HG03175 (cell line): ENCODE results near the gene TMEM30A.

ENCODE experiments used
- ATAC-seq: cut with Tn5 transposase; IDR thresholded peaks from one replicate; pipeline ENCODE4 v1.9.1; 2021; ENCODE audit warnings: mild to moderate bottlenecking, moderate library complexity; ENCODE audit not compliant: unreplicated experiment

The TMEM30A gene

GRCh38 chr6:75292555-75292954 lies 8.0 kb upstream of the TMEM30A start:
- ATAC-seq = no peak

- ATAC-seq = no peak
Measured at GRCh38 chr6:75291744-75292143, 7.2 kb upstream of the TMEM30A start.

GRCh38 chr6:75291331-75291730 lies 6.7 kb upstream of the TMEM30A start:
- no peak for ATAC-seq

- no peak for ATAC-seq
Measured at GRCh38 chr6:75290136-75290945, 5.7 kb upstream of the TMEM30A start.

GRCh38 chr6:75288023-75288422 lies 3.4 kb upstream of the TMEM30A start:
- no peak for ATAC-seq

DNA sequence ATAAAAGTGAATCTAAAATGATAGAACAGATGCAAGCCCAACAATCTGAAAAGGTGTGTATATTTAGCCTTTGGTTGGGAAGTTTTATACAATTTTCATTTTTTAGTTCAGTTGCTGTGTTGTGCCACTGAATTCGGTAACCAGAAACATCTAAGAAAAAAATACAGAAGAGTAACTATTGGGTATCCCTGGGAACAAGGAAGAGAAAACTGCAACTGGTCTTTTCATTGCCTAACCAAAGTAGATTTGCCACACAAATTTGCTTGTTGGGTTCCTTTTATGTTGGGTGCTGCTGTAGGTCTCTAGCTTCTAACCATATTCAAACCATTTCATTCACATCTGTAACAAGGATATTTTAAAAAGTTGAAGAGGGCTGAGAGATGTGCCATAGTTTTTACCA lies 2.8 kb upstream of the TMEM30A start:
- no peak for ATAC-seq

GRCh38 chr6:75286955-75287354 lies 2.4 kb upstream of the TMEM30A start:
- ATAC-seq = no peak

DNA sequence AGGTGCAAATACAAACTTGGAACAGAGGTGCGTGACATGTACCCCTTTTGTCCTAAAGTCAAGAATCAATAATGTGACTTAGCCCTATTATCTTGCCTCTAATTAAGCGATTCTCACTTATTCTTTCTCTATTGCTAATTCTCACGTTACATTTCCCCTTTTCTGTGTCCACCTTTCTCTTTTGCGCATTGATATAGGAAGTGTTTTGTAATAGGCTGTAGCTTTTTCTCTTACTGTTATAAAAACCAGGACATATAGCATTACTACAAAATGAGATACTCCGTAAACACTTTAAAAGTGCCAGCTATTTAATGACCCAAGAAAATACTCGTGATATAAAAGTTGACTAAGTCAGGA lies 669 bp upstream of the TMEM30A start:
- peak; percentile 18 for ATAC-seq

DNA sequence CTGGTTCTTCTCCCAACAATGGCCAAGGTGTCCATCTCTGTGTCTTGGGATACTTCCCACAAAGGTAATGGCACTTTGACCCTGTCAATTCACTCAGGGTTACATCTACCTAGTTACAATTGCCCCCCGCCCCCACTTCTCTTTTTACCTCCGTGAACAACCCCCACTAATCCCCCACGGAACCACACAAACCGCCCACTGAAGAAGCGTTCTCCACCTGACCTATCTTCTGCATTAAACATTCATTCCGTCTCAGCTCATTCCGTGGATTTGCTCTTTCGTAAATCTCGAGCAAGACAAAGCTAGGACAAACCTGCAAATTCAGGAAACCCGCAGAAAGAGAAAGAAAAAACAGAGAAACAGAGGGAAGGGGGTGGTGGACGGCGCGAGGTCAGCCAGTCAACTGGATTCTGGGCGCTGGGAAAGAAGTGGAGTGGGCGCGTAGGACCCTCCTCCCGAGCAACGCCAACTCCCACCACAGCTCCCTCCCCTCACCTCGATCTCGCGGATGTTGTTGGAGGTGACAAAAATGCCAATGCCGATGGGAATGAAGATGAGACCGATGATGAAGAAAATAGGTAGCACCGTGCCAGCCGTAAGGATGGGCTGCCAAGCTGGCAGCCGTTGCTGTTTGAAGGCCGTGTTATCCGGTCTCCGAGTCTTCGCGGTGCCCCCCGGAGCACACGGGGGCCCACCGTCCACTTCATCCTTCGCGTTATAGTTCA lies 523 bp downstream of the TMEM30A start:
- ATAC-seq = peak; percentile 24

GRCh38 chr6:75282706-75283105 lies 1.9 kb downstream of the TMEM30A start:
- no peak for ATAC-seq

GRCh38 chr6:75281653-75282052 lies 2.9 kb downstream of the TMEM30A start:
- ATAC-seq = no peak

GRCh38 chr6:75280131-75280855 lies 4.3 kb downstream of the TMEM30A start:
- ATAC-seq = no peak

- no peak for ATAC-seq
Measured at GRCh38 chr6:75279418-75279817, 5.2 kb downstream of the TMEM30A start.

- no peak for ATAC-seq
Measured at GRCh38 chr6:75278474-75279077, 6.0 kb downstream of the TMEM30A start.

DNA sequence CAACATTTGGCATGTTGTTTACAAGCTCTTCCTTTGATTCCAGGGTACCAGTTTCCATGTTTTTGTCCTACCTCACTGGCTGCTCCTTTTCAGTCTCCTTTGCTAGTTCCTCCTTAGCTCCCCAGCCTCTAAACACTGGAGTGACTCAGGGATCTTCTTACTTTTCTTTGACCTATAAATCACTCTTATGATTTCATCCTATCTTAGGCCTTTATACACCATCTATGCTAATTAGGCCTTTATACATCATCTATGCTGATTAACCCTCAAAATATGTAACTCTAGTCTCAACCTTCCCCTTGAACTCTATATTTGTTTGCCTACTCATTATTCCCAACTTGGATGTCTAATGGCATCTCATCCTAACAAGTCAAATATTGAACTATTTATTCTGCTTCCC lies 9.5 kb downstream of the TMEM30A start:
- ATAC-seq = no peak

DNA sequence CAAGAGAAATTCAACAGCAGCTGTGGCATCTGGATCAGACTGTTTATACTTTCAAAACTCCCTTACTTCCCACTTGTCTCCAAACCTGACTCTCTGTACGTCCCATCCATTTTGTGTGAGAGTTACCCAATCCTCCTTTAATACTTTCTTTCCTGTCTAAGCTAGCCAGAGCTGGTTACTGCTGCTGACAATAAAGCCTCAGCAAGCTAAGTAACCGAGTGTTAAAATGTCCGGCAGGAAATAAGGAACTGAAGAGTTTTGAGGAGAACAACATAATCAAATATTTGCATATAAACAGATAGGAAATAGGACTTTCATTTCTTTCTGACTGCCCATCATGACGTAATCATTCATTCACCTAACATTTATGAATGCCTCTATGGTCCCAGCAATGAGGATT lies 11.6 kb downstream of the TMEM30A start:
- no peak for ATAC-seq

GRCh38 chr6:75272145-75272840 lies 12.3 kb downstream of the TMEM30A start:
- no peak for ATAC-seq

- no peak for ATAC-seq
Measured at GRCh38 chr6:75268988-75269354, 15.6 kb downstream of the TMEM30A start.

DNA sequence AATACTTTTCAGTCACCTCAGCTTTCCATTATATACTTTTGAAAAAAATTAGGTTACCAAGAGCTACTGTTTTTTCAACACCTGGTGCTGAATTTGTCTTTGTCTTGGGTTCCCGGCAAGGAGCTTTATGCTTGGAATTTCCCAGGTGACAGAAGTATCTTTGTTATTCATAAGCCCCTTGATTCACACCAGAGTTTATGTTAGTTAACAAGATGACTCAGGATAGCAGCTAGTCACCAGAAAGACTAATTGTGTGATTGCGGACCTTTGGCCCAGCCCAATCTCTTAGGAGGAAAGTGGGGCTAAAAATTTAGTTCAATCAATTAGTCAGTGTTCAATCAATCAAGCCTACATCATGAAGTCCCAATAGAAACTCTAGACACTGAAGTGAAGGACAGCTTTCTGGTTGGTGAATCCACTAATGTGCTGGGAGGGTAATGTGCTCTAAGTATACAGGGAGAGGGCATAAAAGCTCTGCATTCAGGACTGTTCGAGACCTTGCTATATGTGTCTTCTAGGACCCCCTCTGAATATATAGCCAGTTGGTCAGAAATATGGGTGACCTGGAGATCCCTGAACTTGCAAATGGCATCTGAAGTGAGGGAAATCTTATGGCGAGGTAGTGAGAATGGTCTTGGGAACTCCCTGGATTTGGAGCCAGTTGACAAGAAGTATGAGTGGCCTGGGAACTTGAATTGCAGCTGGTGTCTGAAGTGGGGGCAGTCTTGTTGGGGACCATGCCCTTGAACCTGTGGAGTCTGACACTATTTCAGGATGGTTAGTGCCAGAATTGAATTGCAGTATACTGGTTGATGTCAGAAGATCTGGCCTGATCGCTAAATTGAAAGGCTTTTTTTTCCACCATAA lies 16.2 kb downstream of the TMEM30A start:
- no peak for ATAC-seq

DNA sequence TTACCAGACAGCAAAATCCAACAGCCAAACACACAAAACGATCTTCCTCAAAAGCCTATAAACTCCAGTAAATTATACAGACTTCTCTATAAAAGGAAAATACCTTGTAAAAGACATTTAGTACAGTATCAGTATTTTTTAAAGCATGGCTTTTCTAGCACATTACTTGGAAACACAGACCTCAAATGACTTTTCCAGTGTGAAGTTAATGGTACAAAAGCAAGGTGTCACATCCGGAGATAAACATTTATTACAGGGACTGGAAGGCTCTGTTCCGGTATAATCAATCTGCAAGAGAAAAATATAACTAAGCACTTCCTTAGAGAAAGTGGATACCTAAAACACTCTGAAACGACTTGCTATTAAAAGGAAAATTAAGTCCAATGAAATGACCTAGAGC lies 17.1 kb downstream of the TMEM30A start:
- ATAC-seq = no peak
